C1 segment of cervical spinal cord (tissue), 14 donors: Measurements from ENCODE around the gene MYLK.
A peak's percentile ranks its signal among the peaks of the same experiment; 100 is the strongest.

Experiments
- DNase-seq, 14 donors: peaks; one replicate each; lab custom pipeline; 2025; lab: John Stamatoyannopoulos, UW

The MYLK gene

DNA sequence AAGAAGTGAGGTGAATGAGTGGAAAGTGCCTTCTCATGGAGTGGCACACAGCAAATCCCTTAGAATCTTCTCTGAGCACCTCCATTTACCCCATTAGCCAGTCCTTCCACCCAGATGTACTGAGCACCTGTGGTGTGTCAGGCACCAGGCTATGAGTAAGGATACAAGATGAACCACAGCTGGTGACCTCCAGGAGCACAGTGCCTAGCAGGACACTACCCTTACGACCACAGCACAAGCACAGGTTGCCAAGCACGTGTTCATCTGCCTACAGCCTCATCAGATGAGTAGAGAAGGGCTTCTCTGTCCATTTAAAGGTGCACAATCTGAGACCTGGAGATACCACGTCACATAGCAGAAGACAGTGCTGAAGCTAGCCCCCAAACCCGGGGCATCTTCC is 6.2 kb downstream of the MYLK start:
- DNase-seq, result no peak

DNA sequence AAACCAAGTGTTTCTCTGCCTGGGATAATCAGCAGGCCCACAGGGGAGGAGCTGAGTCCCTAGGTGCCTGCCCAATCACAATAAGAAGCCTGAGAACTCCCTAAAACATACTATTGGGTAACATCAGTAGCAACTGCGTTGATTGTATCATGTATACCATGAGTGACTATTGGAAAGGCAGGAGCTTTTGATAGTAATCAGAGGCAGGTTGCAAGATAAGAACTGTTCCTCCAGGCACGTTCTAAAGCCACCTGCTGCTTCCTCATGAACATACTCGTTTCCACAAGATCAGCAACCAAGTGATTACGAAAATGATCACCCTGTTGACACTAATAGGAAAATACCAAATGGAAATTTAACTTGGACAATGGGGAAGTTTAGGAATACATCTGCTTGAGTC is 6.7 kb downstream of the MYLK start:
- no peak for DNase-seq

DNA sequence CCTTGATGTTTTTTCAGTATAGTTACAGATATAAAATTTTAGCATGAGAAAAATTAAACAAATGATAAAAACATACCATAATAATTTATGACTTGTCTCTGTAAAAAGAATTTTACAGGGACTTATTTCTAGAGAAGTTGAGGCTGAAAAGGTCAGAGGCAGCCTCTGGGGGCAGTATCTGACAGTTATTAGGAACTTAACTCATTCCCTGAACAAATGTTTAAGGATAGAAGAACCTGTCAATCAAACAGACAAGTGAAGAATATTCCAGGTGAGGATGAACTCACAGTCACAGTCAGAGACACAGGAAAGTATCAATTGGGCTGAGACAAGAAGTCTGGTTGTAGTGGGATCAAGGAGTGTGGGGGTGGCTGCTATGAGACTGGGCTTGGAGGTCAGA is 7.3 kb downstream of the MYLK start:
- DNase-seq, result no peak

DNA sequence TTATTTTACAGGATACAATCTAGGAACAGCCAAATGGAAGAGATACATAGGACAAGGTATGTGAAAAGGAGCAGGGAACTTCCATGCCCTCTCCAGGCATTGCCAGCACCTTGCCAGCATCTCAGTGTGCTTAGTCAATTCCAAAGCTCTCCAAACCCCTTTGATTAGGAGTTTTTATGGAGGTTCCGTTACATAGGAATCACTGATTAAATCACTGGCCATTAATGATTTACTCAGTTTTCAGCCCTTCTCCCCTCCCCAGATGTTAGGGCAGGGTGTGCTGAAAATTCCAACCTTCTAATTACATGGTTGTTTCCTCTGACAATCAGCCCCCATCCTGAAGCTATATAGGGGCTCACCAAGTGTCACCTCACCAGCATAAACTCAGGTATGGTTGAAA is 11.5 kb downstream of the MYLK start:
- DNase-seq, result no peak

DNA sequence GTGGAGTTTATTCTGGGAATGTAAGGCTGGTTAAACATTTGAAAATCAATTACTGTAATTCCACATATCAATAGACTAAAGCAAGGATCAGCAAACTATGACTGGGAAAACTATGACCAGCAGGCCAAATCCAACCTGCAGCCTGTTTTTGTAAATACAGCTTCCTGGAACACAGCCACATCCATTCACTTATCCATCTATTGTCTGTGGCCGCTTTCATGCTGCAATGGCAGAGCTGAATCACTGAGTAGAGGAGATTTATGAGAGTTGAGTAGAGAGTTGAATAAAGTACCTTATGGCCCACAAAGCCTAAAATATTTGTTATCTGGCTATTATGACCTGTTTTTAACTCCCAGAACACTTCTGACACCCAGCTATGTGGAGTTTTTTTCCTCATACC is 12.2 kb downstream of the MYLK start:
- no peak for DNase-seq

DNA sequence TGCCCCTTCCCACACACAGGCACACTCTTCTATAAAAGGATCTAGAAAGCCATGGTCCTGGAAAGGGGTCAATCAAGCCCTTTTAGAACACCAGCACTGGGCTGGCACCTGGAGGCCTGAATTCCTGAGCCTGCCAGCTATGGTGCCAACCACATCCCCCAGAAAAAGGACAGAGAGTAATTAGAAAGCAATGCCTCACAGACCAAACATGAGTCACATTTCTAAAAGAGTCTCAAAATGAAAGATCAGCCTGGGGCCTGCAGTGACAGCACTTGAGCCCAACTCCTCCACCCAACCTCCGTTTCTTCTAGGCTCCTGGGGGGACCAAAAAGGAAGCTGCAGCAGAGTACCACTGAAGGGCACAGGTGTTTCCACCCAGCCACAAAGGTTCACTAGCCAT is 14.1 kb downstream of the MYLK start:
- DNase-seq, result peak in 1 of 14 donors; percentile 29

DNA sequence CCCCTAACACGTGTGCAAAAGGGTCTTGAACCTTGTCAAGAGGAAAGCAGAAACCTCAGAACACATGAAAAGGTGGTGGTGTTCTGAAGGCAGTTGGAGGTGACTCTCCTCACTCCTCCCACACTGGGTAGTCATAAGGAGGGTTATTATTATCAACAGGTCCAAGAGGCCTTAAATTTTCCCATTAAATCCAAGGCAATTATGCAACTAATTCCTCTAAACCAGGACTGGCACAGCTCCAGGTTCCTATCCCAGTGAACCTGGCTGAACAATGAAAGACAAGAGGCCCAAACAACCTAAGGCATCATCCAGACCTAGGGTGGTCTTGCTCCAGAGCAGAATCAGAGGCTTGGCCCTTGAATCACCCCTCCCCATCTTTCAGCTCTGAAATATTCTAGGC is 15.0 kb downstream of the MYLK start:
- no peak for DNase-seq

DNA sequence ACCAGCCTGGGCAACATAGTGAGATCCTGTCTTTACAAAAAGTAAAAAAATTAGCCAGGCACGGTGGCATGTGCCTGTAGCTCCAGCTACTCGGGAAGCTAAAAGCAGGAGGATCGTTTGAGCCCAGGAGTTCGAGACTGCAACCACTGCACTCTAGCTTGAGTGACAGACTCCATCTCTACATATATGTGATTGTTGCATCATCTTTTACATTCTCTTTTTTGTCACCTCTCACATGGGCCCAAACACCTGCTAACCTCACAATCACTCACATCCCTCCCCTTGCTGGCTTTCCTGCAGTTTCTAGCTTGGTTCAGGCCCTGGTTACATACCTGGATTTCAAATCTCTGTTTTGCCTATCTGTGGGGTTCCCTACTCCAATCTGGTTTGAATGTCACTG is 19.4 kb downstream of the MYLK start:
- DNase-seq, result no peak

DNA sequence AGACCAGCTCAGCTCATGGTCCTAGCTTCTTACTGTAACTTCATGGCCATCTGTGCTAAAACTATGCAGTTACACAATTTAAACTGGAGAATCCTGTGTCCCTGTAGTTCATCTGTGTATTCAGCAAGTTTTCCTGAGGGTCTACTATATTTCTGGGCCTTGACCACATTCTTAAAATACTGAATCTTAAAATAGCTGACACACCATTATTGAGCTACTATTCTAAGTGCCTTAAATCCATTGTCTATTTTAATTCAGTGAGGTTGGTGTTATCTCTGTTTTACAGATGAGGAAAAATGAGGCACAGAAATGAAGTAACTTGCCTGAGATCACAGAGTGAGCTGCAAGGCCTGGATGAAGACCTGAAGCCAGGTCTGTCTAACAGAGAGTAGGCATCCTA is 22.0 kb downstream of the MYLK start:
- DNase-seq, result no peak

DNA sequence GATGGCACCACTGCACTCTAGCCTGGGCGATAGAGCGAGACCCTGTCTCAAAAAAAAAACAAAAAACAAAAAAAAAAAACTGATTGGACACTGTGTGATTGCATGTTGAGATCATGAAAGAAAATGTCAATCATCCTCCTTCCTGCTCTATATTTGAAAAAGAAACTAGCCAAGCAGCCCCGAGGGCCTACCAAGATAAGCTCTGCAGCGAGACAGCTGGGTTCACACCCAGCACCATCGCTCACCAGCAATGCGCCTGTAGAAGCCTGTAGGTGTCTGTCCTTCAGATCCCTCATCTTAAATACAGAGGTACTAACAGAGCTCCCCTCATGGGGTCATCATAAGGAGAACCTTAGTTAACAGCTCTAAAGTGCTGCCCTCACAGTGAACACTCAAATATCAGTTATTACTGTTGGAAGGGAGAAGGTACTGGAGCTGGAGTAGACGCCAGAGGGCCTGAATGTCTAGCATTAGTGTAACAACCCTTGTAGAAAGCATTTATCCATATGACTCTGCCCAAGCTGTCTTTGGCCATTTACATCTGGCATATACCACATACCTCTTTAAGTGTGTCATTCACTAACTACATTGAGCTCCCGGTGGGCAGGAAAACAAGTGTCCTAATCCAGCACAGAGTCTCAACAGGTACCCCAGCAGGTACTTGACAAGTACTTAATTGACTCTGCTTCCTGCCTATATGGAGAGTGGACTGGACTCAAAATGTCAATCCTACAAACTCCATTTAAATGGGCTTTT is 22.9 kb downstream of the MYLK start:
- DNase-seq, result no peak

DNA sequence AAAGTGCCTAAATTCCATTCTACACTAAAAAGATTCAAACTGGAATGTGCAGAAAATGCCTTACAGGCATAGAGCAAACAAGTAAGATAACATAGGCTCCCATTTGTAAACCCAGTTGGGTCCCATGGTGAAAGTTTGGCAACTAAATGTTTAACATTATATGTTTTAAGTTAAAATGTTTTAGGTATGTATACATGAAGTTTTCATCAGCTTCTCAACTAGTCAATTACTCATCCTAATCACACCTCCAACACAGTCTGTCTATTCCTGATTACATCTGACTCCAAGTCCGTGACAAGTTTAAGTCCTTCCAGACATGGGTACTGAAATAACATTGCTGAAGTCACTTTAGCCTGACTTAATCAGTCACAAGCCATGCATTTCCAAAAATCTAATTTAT is 25.0 kb downstream of the MYLK start:
- no peak for DNase-seq

DNA sequence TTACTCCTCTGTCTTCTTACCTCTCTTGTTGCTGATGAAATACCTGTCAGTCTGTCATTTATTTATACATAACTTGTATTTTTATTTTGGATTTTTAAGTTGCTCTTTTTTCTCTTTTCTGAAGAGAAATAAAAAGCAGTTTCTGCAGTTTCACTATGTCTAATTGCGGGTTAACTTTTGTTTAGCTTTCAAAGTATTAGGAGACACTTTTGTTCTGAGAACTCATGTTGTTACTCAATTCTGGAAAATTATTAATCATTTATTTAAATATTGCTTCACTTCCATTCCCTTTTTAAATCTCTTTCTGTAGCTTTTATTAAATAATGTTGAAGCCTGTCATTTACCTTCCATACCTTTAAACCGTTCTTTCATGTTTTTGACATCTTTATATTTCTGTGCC is 29.2 kb downstream of the MYLK start:
- DNase-seq, result no peak

DNA sequence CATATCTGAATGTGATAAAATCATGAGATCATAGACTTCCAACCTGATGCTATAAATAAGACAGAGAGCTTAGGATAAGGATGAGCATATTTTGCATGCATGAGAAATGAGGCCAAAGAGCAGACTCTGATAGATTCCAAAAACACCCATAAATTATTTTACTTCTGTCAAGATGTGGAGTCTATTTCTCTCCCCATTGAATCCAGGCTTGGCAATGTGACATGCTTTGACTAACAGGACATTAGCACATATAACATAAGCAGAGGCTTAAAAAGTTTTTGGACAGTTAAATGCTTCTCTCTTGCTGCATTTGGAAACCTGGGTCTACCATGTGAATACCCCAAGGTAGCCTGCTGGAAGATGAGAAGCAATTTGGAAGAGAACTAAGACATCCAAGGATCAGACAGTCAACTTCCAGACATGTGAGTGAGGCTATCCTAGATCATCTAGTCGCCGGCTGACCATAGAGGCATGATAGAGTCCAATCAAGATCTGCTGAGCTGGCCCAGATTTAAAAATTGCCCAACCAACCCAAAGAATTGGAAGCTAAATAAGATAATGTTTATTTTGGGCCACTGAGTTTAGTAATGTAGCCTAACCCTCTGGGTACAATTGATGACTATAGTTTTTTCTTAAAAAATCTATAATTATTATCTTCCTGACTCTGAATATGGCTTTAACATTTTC is 30.3 kb downstream of the MYLK start:
- no peak for DNase-seq

DNA sequence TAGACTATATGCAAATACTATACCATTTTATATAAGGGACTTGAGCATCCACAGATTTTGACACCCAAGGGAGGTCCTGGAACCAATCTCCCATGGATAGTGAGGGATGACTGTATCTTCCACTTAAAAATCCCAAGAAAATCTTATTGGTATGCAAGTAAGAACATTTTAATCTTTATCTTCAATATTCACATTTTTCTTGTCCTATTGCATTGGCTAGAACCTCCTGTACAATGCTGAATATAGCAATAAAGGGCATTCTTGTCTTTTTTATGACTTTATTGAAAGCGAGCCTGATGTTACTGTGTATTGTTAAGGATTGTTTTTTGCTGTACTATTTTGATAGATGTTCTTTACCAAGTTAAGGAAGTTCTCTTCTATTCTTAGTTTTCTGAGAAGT is 36.9 kb downstream of the MYLK start:
- no peak for DNase-seq

DNA sequence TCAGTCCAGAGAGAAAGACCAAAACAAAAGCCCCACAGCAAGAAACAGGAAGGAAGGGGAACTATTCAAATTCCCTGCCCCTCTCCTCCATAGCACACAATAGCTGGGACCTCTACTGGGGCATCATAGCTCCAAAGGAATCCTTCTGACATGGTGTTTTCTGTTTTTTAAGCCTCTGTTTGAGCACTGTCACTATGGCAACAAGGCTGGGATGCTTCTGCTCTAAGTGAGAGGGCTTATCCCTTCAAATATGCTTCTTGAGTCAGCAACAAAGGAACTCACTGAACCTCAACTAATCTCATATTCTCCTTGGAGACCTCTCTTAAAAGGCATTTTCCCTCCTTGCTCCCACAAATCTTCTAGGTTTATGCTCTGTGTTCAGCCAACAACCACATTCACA is 40.5 kb downstream of the MYLK start:
- DNase-seq, result no peak

DNA sequence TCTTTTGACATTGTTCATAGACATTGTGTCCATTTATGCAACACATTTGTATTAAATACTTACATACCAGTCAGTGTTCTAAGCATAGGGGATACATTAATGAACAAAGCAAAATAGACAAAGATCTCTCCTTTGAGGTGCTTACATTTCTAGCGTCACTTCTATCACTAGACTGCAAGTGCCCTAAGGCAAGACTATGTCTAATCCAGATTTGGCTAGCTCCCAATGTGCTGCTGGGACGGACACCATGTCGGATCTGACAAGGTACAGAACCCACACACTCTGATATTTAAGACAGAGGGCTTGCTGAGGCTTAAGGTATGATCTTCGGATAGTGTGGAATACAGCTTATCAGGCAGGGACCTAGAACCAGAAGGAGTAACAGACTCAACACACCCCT is 41.4 kb downstream of the MYLK start:
- no peak for DNase-seq

DNA sequence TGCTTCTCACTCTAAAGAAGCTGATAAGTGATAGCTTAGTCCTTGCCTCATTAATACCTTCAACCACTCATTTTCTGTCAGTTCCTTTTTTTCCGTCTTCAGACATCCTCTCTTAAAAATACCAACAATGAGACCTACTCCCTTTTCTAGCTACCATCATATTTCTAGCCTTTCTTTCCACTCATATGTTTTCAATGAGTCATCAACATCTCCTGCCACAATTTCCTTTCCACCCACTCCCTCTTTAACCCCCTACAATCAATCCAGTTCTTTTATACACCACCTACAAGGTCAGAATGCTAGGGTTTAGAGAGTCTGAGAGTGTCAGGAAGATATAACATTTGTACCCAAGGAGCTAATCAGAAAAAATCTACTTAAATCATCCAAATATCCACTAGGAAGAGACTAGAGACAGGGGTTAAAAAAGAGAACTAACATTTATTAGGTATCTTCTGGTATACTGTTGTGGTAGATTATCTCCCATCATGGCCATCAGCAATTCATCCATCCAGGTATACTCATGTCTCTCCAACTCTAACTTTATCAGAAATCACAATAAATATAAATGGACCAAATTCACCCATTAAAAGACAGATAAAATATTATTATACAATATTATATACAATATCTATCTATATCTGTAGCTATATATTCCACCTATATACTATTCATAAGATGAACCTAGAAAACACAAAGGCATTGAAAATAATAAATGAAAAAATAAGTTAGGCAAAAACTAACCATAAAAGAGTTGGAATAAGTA is 42.5 kb downstream of the MYLK start:
- no peak for DNase-seq

DNA sequence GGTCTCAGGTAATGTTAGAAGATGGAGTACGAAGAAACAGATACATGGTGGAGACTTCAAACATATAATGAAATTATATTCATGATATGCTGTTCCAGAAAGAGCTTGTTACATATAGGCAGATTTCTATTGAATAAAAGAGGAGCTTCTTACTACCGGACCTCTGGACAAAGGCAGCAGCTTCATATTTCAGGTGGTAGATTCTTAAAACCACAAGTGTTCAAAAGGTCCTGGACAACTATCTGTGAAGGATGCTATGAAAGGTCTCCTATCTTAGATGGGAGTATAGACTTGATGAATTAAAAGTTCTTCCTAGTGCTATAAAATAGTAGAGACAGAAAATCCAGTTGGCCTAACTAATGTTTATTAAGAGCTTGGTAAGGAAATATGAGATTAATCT is 43.2 kb downstream of the MYLK start:
- no peak for DNase-seq

DNA sequence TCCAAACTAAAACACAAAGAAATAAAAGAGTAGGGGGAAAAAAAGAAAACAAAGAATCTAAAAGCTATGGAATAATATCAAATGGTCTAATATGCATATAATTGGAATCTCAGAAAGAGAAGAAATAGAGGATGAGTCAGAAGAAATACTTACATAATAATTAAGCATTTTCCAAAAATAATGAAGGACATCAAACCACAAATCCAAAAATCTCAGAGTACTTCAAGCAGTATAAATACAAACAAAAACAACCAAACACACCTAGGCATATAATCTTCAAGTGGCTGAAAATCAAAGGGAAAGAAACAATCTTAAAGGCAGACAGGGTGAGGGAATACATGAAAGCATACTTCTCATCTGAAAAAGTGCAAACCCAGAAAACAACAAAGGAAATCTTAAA is 46.3 kb downstream of the MYLK start:
- no peak for DNase-seq

DNA sequence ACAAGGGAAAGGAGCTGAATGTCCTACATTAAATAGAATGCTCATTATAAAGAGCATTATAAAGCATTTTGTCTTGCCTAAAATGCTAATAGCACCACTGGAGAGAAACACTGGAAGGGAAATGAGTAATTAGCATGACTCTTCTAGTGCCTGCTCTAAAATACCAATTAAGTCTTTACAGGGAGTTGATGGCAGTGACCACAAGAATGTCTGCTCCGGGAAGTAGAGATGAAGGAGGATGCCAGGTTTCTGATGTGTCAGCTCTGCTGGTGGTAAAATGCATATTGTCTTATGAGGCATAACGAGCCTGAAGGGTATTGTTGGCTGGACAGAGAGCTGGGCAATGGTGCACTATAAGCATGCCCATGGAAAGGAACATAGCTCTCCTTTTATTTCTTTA is 49.5 kb downstream of the MYLK start:
- no peak for DNase-seq

DNA sequence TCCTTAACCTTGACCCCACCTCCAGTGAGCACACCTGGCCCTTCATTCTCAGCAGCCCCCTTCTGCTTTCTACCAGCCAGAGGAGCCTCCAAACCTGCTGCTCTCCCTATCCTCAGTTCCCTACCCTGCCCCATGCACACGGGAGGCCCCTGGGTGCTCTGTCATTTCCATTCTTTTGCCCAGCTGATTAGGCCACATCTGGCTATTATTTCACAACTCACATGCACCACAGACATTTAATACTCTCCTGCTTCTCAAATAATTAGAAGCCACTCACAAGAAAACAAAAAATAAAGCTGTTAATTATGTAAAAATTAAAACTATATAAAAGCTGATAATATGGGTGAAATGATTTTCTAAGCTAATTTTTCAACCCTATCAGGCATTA is 50.7 kb downstream of the MYLK start:
- DNase-seq, result no peak

DNA sequence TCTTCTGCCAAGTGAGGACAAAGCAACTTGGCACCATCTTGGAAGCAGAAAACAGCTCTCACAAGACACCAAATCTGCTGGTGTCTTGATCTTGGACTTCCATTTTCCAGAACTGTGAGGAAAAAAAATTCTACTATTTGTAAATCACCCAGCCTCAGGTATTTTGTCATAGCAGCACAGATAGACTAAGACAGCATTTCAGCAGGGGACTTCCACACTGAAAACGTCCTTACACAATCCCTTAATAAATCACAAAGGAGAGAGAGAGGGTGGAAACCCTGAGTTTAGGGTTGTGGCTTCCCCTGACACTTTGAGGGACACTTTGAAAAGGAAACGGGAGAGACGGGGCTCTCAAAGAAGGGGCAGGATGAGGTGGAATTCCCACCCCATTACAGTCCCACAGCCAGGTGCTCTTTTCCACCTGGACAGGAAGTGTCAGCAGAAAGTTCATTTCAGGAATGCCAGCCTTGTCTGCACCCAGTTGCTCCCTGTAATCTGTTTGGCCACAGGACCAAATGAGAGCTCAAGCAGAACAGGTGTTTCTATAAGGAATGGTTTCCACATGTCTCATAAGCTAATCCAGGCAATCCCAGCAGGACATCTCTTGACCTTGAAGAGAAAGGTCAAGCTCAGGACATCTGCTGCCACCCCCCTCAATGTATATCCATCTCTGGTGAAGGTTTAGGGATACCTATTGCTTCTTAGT is 51.3 kb downstream of the MYLK start:
- DNase-seq, result no peak
